ENCODE results near the gene TMEM140. TPM values are rescaled to one million over a fixed set of nuclear protein-coding genes. Genes with fewer than 3 reads are reported as not detected.
A peak's percentile ranks its signal among the peaks of the same experiment; 100 is the strongest.

TMEM140 gene
- total and polyA plus RNA-seq, 9 of the 15 experiments (the other 6 are each of a cell fraction or from before 2014, with no cell fraction given), result 0.03 to 0.82 (median 0.23) TPM

GRCh38 chr7:135170274-135170997, 22.6 kb downstream of the TMEM140 start, which contains the start of gene CYREN (continued):
- TF ChIP-seq ZNF592 (IDR thresholded peaks at IDR 0.05), result peak; percentile 85
- 0 out of 2 replicates have a peak, but pooled peaks have one; percentile 33 for TF ChIP-seq JUNB (CRISPR knock-in tag; conservative IDR thresholded peaks at IDR 0.05)
- TF ChIP-seq IFI16 (CRISPR knock-in tag; IDR thresholded peaks at IDR 0.05), result no peak
- no peak for TF ChIP-seq TFE3 (CRISPR knock-in tag; IDR thresholded peaks at IDR 0.05)
- TF ChIP-seq ZNF347 (CRISPR knock-in tag; IDR thresholded peaks at IDR 0.05; ENCODE audit: low read depth), result 0 out of 2 replicates have a peak, but pooled peaks have one; percentile 52
- no peak for TF ChIP-seq ATF2 (CRISPR knock-in tag; IDR thresholded peaks at IDR 0.05)
- no peak for TF ChIP-seq KLF10 (CRISPR knock-in tag; IDR thresholded peaks at IDR 0.05)
- no peak for TF ChIP-seq ZNF280A (IDR thresholded peaks at IDR 0.05; ENCODE audit: low read depth, partially characterized antibody)
- peak; percentile 81 for TF ChIP-seq SAP30 (IDR thresholded peaks at IDR 0.05; ENCODE audit: borderline replicate concordance, insufficient read depth, low read depth, low read length, poor library complexity, severe bottlenecking)
- peak; percentile 49 to 51 for TF ChIP-seq NRF1 (conservative IDR thresholded peaks at IDR 0.05 in 1 of 2, IDR thresholded peaks at IDR 0.05 in 1 of 2)
- TF ChIP-seq L3MBTL2 (IDR thresholded peaks at IDR 0.05), result peak; percentile 92
- TF ChIP-seq KLF6 (CRISPR knock-in tag; IDR thresholded peaks at IDR 0.05; ENCODE audit: borderline replicate concordance), result 0 out of 2 replicates have a peak, but pooled peaks have one; percentile 60
- peak; percentile 93 for TF ChIP-seq DIDO1 (tag; IDR thresholded peaks at IDR 0.05; ENCODE audit: low read depth)
- no peak for TF ChIP-seq SREBF2 (CRISPR knock-in tag; IDR thresholded peaks at IDR 0.05)
- TF ChIP-seq ZNF584 (CRISPR knock-in tag; IDR thresholded peaks at IDR 0.05; ENCODE audit: low read depth), result 0 out of 2 replicates have a peak, but pooled peaks have one; percentile 61
- TF ChIP-seq ZZZ3 (IDR thresholded peaks at IDR 0.05), result no peak

All from K562 (cell line).